GM12801 (cell line): ENCODE results near the gene KRTAP2-2.
"Not testable (repeated sequence)": the region's sequence is repeated elsewhere in the genome, so short reads cannot be mapped to it uniquely, and the experiment has no call there.

Source experiments
- TF ChIP-seq, protein P1 (sequence below): IDR thresholded peaks from one replicate; pipeline ENCODE4 v1.5.1; 2011; ENCODE audit warnings: control low read depth; ENCODE audit not compliant: insufficient read length; ENCODE audit errors: extremely low read depth

The KRTAP2-2 gene

DNA sequence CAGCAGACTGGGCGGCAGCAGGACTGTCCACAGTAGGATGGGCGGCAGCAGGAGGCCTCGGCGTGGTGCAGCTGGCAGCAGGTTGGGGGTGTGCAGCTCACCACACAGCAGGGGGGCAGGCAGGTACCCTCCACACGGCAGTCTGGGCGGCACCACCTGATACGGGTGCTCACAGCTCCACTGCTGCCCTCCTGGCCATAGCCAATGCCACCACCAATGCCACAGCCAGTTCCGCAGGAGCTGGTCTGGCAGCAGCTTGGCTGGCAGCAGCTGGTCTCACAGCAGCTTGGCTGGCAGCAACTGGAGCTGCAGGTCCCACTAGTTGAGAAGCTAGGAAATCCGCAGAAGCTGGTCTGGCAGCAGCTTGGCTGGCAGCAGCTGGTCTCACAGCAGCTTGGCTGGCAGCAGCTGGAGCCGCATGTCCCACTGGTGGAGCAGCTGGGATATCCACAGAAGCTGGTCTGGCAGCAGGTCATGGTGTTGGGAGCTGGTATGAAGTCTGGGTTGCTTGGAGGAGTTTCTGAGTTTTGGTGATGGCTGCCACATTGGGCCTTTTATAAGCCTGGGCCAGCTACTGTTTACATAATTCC, 20.6 kb downstream of the KRTAP2-2 start, which contains the start of gene KRTAP1-3:
KRTAP1-3 (minus strand) TSS at position 529 of the 590 bp plus-strand sequence; CDS start at position 476, 53 bp downstream.
- TF ChIP-seq, protein P1, sequence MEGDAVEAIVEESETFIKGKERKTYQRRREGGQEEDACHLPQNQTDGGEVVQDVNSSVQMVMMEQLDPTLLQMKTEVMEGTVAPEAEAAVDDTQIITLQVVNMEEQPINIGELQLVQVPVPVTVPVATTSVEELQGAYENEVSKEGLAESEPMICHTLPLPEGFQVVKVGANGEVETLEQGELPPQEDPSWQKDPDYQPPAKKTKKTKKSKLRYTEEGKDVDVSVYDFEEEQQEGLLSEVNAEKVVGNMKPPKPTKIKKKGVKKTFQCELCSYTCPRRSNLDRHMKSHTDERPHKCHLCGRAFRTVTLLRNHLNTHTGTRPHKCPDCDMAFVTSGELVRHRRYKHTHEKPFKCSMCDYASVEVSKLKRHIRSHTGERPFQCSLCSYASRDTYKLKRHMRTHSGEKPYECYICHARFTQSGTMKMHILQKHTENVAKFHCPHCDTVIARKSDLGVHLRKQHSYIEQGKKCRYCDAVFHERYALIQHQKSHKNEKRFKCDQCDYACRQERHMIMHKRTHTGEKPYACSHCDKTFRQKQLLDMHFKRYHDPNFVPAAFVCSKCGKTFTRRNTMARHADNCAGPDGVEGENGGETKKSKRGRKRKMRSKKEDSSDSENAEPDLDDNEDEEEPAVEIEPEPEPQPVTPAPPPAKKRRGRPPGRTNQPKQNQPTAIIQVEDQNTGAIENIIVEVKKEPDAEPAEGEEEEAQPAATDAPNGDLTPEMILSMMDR: not testable (repeated sequence)

DNA sequence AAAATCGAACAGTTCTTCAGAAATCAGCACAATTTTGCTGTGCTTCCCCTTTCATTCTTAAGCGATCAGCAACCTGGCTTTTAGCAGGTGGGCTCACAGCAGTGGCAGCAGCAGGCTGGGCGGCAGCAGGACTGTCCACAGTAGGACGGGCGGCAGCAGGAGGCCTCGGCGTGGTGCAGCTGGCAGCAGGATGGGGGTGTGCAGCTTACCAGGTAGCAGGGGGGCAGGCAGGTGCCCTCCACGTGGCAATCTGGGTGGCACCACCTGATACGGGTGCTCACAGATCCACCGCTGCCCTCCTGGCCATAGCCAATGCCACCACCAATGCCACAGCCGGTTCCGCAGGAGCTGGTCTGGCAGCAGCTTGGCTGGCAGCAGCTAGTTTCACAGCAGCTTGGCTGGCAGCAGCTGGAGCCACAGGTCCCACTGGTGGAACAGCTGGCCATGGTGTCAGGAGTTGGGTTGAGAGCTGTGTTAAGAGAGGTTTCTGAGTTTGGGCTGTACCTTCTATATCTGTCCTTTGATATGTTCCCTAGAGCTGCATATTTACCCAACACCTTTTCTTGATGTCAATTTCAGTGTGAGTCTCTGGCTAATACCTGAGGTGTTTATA, 25.3 kb downstream of the KRTAP2-2 start, which contains the start of gene KRTAP1-4:
KRTAP1-4 (minus strand) TSS at position 563 of the 613 bp plus-strand sequence; CDS start at position 446, 117 bp downstream.
- TF ChIP-seq, protein P1: no peak

DNA sequence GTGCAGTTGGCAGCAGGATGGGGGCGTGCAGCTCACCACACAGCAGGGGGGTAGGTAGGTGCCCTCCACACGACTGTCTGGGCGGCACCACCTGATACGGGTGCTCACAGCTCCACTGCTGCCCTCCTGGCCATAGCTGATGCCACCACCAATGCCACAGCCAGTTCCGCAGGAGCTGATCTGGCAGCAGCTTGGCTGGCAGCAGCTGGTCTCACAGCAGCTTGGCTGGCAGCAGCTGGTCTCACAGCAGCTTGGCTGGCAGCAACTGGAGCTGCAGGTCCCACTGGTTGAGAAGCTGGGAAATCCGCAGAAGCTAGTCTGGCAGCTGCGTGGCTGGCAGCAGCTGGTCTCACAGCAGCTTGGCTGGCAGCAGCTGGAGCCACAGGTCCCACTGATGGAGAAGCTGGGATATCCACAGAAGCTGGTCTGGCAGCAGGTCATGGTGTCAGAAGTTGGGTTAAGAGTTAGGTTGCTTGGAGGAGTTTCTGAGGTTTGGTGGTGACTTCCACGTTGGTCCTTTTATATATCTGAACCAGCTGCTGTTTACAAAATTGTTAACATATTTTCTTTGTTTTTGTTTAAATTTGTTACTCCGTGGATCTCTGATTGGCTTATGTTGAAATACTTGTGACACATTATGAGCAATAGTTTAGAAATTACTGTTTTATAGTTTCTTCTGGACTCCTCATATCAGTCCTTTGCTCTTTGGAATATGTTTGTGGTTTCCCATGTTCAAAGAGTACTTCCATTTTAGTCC, 28.1 kb downstream of the KRTAP2-2 start, which contains the start of gene KRTAP1-5:
KRTAP1-5 (minus strand) TSS at position 494 of the 757 bp plus-strand sequence; CDS start at position 441, 53 bp downstream.
- TF ChIP-seq, protein P1: no peak

DNA sequence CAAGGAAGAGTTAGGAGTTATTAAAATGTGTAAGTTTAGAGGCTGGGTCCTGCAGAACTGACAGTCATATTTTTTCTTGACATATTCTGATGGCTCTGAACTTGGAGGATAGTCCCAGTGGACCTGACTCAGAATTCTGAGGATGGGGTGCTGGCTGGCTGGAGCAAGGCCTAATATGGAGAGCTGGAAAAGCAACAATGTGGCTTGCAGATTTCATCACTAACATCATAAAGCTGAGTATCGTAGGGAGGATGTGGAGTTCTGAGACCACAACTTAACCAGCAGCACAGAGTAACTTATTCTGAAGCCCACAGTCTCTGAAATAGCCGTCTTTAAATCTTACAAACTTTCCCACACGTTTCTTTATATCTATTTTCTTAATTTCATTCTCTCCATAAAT, 30.3 kb downstream of the KRTAP2-2 start:
- TF ChIP-seq, protein P1: no peak

DNA sequence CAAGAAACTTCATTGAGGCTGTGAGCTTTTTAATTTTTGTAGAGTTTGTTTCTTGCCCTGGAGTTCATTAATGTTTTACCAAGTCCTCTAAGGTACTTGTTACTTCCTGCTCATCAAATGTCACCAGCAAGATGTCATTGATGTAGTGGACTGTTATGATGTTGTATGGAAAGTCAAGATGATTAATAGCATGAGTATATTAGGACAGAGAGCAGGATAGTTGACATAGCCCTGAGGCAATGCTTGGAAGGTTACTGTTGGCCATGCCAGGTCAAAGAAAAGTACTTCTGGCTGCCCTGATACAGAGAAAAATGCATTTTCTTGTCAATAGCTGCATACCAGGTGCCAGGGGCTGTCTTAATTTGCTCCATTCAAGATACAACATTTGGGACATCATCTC, 34.7 kb downstream of the KRTAP2-2 start:
- TF ChIP-seq, protein P1: no peak

DNA sequence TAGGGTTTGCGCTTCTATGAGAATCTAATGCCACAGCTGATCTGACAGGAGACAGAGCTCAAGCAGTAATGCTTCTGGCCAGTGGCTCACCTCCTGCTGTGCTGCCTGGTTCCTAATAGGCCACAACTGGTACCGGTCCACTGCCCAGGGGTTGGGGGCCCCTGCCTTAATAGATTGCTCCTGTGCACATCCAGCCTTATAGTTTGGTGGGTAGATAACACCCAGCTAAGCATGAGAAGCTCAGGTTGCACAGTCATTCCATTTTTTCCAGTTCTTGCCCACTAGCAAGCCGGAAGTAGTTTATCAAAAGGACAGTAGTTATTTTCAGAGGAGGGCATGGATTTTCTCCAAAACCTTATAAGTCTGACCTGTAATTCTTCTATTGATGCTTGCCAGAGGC, 35.6 kb downstream of the KRTAP2-2 start:
- TF ChIP-seq, protein P1: no peak

DNA sequence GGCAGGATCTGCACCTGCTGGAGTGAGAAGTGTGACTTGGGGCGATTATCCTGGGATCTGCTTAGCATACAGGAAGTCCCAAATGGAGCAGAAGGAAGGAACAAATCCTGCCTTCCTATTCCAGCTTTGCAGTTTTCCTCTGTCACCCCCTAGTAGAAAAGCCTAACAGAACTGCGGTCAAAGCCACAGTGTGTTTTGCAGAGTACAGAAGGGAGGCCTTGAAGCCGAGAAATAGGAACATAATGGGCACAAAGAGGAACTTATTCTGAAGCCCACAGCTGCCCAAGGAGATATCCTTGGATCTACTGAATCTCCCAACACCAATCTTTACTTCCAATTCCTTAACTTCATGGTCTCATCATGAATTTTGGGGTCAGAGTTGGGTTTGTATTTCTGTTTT, 36.5 kb downstream of the KRTAP2-2 start:
- TF ChIP-seq, protein P1: no peak
